ENCODE measurements around the gene HOXD10. TPM values are rescaled to one million over a fixed set of nuclear protein-coding genes. Genes with fewer than 3 reads are reported as not detected.

HOXD10 gene
- total RNA-seq, 1 donor from 2014 or later, result not detected

GRCh38 chr2:176126929-176127773 is 10.6 kb downstream of the HOXD10 start:
- intact Hi-C loops (cut with micrococcal nuclease), result loop anchor here (1.0 to 5.0 kb wide), 6 partner anchors 328 to 1020 kb away; no protein-coding TSS in a partner anchor
- H3K4me3 Mint-ChIP-seq, result no peak overlapping the region
- H3K27me3 Mint-ChIP-seq (ENCODE audit: insufficient read depth), result peaks cover 76% of the 10 kb centered on the region
- peaks cover 31% of the 10 kb centered on the region for H3K4me1 Mint-ChIP-seq (ENCODE audit: low read depth)
- H3K36me3 Mint-ChIP-seq (ENCODE audit: low read depth), result no peaks in the 10 kb centered on the region
- no peaks in the 10 kb centered on the region for H3K9me3 Mint-ChIP-seq
- H3K27ac Mint-ChIP-seq, result peak overlapping the region; percentile 23
- peak; percentile 24 for DNase-seq (ENCODE audit: low spot score)

GRCh38 chr2:176127774-176128072 is 11.1 kb downstream of the HOXD10 start:
- H3K4me3 Mint-ChIP-seq, result no peak overlapping the region
- no peaks in the 10 kb centered on the region for H3K9me3 Mint-ChIP-seq
- H3K4me1 Mint-ChIP-seq (ENCODE audit: low read depth), result peaks cover 35% of the 10 kb centered on the region
- peaks cover 78% of the 10 kb centered on the region for H3K27me3 Mint-ChIP-seq (ENCODE audit: insufficient read depth)
- H3K36me3 Mint-ChIP-seq (ENCODE audit: low read depth), result no peaks in the 10 kb centered on the region
- intact Hi-C loops (cut with micrococcal nuclease), result loop anchor here (1.0 to 5.0 kb wide), 6 partner anchors 328 to 1020 kb away; no protein-coding TSS in a partner anchor
- peak overlapping the region; percentile 75 for H3K27ac Mint-ChIP-seq
- no peak for DNase-seq (ENCODE audit: low spot score)

GRCh38 chr2:176128172-176128981 is 11.8 kb downstream of the HOXD10 start:
- intact Hi-C loops (cut with micrococcal nuclease), result loop anchor here (5.0 kb wide), 1 partner anchor 424 kb away; no protein-coding TSS in a partner anchor
- Mint-ChIP-seq H3K9me3 (no peaks in the 10 kb centered on the region), H3K36me3 (ENCODE audit: low read depth) (no peaks in the 10 kb centered on the region), H3K4me3 (no peak overlapping the region), H3K4me1 (ENCODE audit: low read depth) (peaks cover 35% of the 10 kb centered on the region), H3K27me3 (ENCODE audit: insufficient read depth) (peaks cover 81% of the 10 kb centered on the region), H3K27ac (peak overlapping the region; percentile 75)
- no peak for DNase-seq (ENCODE audit: low spot score)

- Mint-ChIP-seq H3K27ac (peak within 1 kb of the TSS; percentile 75), H3K4me1 (ENCODE audit: low read depth) (peaks cover 30% of the 10 kb centered on the region), H3K9me3 (no peaks in the 10 kb centered on the region), H3K27me3 (ENCODE audit: insufficient read depth) (peaks cover 81% of the 10 kb centered on the region), H3K4me3 (no peak within 1 kb of the TSS), H3K36me3 (ENCODE audit: low read depth) (no peaks in the 10 kb centered on the region)
- no peak for DNase-seq (ENCODE audit: low spot score)
- intact Hi-C loops (cut with micrococcal nuclease), result loop anchor here (5.0 kb wide), 1 partner anchor 423 kb away; no protein-coding TSS in a partner anchor
These were observed 12.6 kb downstream of the HOXD10 start, which contains the start of gene HOXD8 for GRCh38 chr2:176128982-176129796. Gene HOXD8, plus strand, starts transcription at chr2:176129705. Its CDS starts 662 bp downstream, at chr2:176130367.

GRCh38 chr2:176129813-176130146 is 13.2 kb downstream of the HOXD10 start:
- intact Hi-C loops (cut with micrococcal nuclease), result loop anchor here (1.0 to 5.0 kb wide), 5 partner anchors 7 to 423 kb away; partner anchors contain the start of gene HOXD9
- H3K4me1 Mint-ChIP-seq (ENCODE audit: low read depth), result peaks cover 30% of the 10 kb centered on the region
- no peak overlapping the region for H3K4me3 Mint-ChIP-seq
- no peak overlapping the region for H3K27ac Mint-ChIP-seq
- no peaks in the 10 kb centered on the region for H3K9me3 Mint-ChIP-seq
- no peaks in the 10 kb centered on the region for H3K36me3 Mint-ChIP-seq (ENCODE audit: low read depth)
- H3K27me3 Mint-ChIP-seq (ENCODE audit: insufficient read depth), result peaks cover 81% of the 10 kb centered on the region
- DNase-seq (ENCODE audit: low spot score), result no peak

- Mint-ChIP-seq H3K4me1 (ENCODE audit: low read depth) (peaks cover 30% of the 10 kb centered on the region), H3K36me3 (ENCODE audit: low read depth) (no peaks in the 10 kb centered on the region), H3K27ac (peak overlapping the region; percentile 74), H3K4me3 (no peak overlapping the region), H3K9me3 (no peaks in the 10 kb centered on the region), H3K27me3 (ENCODE audit: insufficient read depth) (peaks cover 81% of the 10 kb centered on the region)
- intact Hi-C loops (cut with micrococcal nuclease), result loop anchor here (1.0 to 5.0 kb wide), 4 partner anchors 8 to 52 kb away; partner anchors contain the start of gene HOXD9
- DNase-seq (ENCODE audit: low spot score), result no peak
These were observed 13.8 kb downstream of the HOXD10 start for GRCh38 chr2:176130147-176130956.

- intact Hi-C loops (cut with micrococcal nuclease), result loop anchor here (1.0 to 5.0 kb wide), 4 partner anchors 9 to 52 kb away; partner anchors contain the start of gene HOXD9
- H3K4me3 Mint-ChIP-seq, result no peak overlapping the region
- H3K4me1 Mint-ChIP-seq (ENCODE audit: low read depth), result peaks cover 30% of the 10 kb centered on the region
- H3K27me3 Mint-ChIP-seq (ENCODE audit: insufficient read depth), result peaks cover 81% of the 10 kb centered on the region
- no peak for DNase-seq (ENCODE audit: low spot score)
- H3K9me3 Mint-ChIP-seq, result no peaks in the 10 kb centered on the region
- peak overlapping the region; percentile 74 for H3K27ac Mint-ChIP-seq
- H3K36me3 Mint-ChIP-seq (ENCODE audit: low read depth), result peaks cover 2% of the 10 kb centered on the region
These were observed 14.6 kb downstream of the HOXD10 start for GRCh38 chr2:176130957-176131847.

- DNase-seq (ENCODE audit: low spot score), result no peak
- H3K9me3 Mint-ChIP-seq, result no peaks in the 10 kb centered on the region
- intact Hi-C loops (cut with micrococcal nuclease), result loop anchor here (2.0 to 5.0 kb wide), 5 partner anchors 15 to 53 kb away; partner anchors contain the start of gene HOXD3
- H3K4me1 Mint-ChIP-seq (ENCODE audit: low read depth), result peaks cover 29% of the 10 kb centered on the region
- H3K36me3 Mint-ChIP-seq (ENCODE audit: low read depth), result peaks cover 2% of the 10 kb centered on the region
- peaks cover 79% of the 10 kb centered on the region for H3K27me3 Mint-ChIP-seq (ENCODE audit: insufficient read depth)
- H3K4me3 Mint-ChIP-seq, result no peak overlapping the region
- H3K27ac Mint-ChIP-seq, result no peak overlapping the region
These were observed 15.2 kb downstream of the HOXD10 start for GRCh38 chr2:176131848-176132158.

GRCh38 chr2:176132205-176133171 is 15.9 kb downstream of the HOXD10 start:
- Mint-ChIP-seq H3K27ac (peak overlapping the region; percentile 68), H3K4me3 (peak overlapping the region; percentile 74), H3K4me1 (ENCODE audit: low read depth) (peaks cover 27% of the 10 kb centered on the region), H3K36me3 (ENCODE audit: low read depth) (peaks cover 2% of the 10 kb centered on the region), H3K27me3 (ENCODE audit: insufficient read depth) (peaks cover 79% of the 10 kb centered on the region), H3K9me3 (no peaks in the 10 kb centered on the region)
- intact Hi-C loops (cut with micrococcal nuclease), result loop anchor here (2.0 to 5.0 kb wide), 3 partner anchors 14 to 40 kb away; partner anchors contain the start of gene HOXD3
- DNase-seq (ENCODE audit: low spot score), result no peak

- intact Hi-C loops (cut with micrococcal nuclease), result loop anchor here (2.0 to 5.0 kb wide), 3 partner anchors 13 to 39 kb away; partner anchors contain the start of gene HOXD3
- no peak overlapping the region for H3K4me3 Mint-ChIP-seq
- H3K27me3 Mint-ChIP-seq (ENCODE audit: insufficient read depth), result peaks cover 79% of the 10 kb centered on the region
- no peaks in the 10 kb centered on the region for H3K9me3 Mint-ChIP-seq
- peaks cover 18% of the 10 kb centered on the region for H3K4me1 Mint-ChIP-seq (ENCODE audit: low read depth)
- H3K36me3 Mint-ChIP-seq (ENCODE audit: low read depth), result peaks cover 2% of the 10 kb centered on the region
- DNase-seq (ENCODE audit: low spot score), result no peak
- no peak overlapping the region for H3K27ac Mint-ChIP-seq
These were observed 16.8 kb downstream of the HOXD10 start for GRCh38 chr2:176133389-176133788.
